C1 segment of cervical spinal cord (tissue), 14 donors: ENCODE data around the gene BICC1.

Source experiments
- DNase-seq, 14 donors: peaks; one replicate each; lab custom pipeline; 2025; lab: John Stamatoyannopoulos, UW

The BICC1 gene

DNA sequence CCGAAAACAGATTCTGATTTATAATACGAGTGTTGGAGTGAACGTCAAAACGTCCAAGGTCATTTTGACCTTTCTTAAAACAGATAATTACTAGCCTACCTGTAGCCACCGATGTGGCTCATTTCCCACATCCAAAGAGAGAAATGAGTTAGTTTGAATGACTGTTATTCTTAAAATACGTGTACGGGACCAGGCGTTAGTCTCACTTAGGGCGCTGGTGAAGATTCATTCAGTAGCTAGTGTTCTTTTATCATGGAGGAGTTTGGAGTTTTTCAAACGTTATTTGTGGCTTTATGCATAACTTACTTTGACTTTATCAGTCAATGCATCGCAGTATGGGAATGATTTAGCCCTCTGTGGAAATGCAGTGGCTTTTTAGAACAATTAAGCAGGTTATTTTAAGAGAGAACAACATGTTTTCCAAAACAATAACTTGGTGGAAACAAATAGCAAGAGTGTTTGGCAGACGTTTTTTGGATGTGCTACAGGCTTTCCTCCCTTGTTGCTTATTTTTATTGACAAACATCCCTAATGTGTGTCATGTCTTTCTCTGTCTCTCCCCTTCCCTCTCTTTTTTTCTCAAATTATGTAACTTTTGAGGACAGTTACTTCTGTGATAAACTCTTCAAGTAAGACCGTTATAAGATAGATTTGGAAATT, 1.6 kb downstream of the BICC1 start:
- DNase-seq, result no peak

DNA sequence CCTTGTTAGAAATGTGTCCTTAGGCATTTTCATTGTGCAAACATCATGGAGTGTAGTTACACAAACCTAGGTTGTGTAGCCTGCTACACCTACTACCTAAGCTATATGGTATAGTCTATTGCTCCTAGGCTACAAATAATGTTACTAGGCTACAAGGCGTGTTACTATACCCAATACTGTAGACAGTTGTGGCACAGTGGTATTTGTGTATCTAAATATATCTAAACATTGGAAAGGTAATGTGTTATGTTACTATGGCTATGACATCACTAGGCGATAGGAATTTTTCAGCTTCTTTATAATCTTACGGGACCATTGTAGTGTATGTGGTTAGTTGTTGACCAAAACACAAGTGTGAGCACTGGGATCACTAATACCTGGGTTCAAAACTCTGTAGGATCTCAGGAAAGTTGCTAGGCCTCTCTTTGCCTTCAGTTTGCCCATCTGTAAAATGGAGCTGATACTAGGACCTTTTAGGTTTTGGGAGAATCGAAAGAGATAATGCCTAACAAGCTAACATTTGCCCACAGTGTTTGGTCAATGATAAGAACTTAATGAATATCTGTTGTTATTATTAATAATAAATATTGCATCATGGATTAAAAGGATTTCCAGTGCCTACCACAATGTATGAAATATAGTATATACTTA, 2.7 kb downstream of the BICC1 start:
- DNase-seq, result no peak

DNA sequence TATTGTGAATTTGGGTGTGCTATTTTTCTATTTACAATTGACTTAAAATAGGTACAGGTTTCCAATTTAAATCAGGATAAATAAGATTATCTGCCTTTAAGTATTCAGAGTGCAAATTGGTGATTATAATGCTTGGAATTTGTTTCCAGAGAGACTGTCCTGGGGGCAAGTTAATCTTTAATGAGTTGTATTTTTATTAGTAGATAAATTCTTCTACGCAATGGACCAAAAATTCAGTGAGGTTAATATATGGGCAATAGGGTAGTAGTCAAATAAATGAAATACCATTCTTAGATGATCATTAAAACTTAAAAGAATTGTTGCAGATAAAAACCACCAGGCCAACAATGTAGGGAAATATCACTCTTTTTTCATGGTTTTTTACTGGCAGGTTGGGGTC, 3.4 kb downstream of the BICC1 start:
- DNase-seq, result no peak

DNA sequence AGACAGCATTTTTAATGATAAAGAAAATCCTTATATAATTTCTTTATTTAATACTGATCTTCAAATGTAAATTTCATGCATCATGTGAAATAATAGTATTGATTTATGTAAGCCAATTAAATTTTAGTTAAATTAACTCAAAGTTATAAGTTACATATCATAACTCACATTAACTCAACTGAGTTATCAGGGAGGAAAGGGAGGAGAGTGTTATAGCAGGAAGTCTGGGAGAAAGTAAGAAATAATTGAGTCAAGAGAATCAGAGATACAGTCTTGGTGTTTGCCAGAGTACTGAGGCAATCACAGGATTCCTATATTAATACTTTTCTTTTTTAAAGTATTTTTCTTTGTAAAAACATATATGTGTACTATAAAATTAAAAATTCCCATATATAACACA, 4.0 kb downstream of the BICC1 start:
- DNase-seq, result no peak

DNA sequence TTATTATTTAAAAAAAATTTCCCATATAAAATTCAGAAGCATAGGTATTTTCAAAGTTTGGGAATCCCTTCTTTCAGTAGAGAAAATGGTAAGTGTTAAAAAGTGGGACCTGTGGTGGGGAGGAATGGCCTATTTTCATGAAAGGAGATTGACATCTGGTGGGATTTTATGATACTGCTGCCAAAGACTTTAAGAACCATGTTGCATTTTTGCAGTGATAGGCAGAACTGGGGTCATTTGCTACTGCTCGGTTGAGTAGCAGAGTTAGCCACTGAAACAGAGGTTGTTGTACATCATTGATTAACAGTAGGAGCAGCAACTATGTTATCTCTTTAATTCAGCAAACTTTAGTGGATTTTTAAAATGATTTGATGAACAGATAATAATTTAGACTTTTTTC, 4.4 kb downstream of the BICC1 start:
- no peak for DNase-seq

DNA sequence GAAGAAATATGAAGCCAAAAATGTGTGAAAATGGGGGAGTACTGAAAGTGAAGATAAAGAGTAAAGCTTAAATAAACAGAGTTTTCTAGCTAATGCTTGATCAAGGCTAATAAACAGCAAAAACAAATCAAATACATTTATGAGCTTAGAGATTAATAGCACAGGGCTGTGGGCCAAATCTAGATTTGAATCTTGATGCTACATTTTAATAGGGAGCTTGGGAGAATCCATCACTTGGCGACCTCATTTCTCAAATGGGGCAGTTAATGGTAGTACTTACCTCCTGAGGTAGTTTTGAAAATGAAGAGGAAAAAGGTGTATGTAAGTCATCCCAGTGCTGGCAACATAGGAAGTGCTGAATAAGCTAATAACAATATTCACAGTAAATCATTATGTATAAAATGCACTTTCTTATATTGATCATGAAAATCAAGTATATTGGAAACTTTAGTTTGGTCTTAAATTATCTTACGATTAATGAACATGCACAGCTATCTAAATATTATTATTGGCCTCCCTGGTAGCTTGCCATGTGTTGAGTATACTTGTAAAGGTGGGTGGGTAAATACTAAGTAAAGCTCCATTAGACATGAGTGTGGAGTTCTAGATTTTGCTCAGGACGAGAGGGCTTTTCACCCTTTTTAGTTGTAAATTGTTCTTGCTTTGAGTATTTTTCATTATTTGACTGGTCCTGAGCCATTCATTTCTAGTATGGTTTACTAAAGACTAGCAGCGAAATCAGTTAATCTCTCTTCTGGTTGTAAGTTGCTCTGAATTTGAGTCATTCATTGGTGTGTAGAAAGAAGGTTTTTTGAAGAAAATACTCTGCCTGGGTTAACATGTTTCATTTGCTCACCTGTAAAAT, 5.1 kb downstream of the BICC1 start:
- no peak for DNase-seq

DNA sequence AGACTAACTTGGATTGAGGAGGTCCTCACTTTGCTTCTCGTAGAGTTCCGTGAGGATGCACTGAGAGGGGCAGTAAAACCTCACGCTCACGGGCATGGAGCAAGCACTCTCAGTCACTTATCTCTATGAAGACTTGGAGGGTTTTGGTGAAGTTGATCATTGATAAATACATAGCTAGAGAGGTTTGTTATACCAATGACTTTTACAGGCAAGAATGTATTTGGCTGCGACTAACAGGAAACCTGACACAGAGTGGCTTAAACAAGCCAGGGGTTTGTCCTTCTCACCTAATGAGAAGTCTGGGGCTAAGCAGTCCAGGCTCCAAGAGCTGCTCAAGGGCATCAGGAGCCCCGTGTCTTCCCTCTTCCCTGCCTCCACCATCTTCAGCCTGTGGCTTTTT, 6.1 kb downstream of the BICC1 start:
- no peak for DNase-seq

DNA sequence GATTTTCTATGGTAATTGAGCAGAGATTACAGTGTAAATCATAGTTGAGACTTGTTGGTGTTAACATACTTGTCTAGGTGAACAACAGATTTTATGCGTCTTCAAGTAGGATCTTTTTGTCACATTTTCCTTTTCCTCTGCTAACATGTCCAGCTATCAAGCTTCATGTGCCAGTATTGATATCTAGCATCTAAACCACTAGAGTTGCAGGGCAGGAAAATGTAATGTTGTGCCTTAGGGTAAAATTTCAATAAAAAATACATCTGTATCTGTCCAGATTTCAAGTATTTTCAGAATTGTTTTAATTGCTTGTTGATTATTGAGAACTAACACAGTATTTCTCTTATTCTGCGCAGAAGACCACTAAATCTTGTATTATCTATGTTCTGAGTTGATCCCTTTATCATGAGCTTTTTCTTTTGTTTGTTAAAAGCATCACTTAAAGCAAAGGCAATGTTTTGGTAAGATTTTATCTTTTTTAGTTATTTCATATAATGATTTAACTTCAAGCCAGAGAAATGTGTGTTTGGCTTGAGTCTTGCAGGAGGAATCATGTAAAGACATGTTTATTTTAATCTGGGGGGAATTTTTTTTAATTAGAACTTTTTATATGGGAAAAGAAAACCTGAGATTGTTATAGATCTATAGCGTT, 16.5 kb downstream of the BICC1 start:
- no peak for DNase-seq

DNA sequence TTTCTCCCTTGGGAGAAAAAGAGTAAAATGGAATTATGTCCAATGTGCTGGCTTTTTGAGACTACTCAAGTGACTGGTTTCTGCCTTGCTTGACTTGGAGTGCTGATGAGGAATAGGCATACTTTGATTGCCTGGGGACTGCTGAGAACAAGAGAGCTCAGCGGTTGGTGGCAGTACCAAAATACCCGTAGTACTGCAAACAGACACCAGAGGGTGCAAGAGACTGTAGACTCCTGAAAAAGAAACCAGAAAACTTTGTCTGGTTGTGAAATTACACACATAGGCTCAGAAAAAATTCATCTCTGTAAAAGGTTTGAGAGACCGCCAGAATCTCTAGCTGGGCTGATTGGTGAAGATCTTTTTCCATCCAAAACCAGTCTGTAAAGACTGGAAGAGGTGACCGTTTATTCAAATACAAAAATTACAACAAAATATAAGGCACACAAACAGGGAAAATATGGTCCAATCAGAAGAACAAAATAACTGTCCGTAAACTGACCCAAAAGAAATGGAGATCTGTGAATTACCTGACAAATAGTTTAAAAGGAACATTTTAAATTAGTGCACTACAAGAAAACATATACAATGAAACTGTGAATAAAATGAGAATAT, 18.5 kb downstream of the BICC1 start:
- DNase-seq, result peak in 6 of 14 donors; percentile 0 to 32 (median 8)

DNA sequence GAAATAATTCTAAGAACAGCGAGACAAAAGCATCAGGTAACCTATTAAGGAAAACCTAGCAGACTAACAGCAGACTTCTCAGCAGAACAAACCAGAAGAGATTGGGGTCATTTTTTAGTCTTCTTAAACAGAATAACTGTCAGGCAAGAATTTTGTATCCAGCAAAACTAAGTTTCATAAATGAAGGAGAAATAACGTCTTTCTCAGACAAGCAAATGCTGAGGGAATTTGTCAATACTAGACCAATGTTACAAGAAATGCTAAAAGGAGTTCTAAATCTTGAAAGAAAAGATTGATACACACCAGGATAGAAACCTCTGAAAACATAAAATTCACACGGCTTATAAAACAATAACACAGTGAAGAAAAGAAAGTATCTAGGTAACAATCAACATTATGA, 22.6 kb downstream of the BICC1 start:
- no peak for DNase-seq

DNA sequence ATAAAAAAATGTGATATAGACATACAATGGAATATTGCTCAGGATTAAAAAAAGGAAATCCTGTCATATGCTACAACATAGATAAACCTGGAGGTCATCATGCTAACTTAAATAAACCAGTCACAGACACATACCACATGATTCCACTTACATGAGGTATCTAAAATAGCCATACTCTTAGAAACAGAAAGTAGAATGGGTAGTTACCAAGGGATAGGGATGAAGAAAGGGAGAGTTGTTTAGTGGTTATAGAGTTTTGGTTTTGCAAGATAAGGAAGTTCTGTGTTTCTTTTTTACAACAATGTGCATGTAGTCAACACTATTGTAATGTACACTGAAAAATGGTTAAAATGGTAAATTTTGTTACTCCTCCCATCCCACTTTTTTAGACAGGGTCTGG, 30.5 kb downstream of the BICC1 start:
- no peak for DNase-seq

DNA sequence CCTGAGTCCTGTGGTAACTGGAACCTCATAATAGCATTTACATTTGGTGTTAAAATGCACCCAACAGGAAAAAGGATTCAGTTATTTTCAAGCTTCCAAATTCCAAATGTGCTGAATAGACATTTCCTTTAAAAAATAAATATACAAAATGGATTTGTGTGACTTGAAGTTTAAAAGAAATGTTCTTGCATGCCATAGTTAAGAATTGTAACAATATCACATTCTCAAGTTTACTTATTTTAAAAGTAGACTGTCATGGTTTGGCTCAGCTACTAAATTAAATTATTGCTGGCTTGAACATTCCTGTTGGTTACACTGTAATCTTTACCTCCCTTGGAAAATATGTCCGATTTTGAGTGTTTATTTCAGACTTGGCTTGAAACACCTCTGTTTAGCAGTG, 31.5 kb downstream of the BICC1 start:
- DNase-seq, result no peak

DNA sequence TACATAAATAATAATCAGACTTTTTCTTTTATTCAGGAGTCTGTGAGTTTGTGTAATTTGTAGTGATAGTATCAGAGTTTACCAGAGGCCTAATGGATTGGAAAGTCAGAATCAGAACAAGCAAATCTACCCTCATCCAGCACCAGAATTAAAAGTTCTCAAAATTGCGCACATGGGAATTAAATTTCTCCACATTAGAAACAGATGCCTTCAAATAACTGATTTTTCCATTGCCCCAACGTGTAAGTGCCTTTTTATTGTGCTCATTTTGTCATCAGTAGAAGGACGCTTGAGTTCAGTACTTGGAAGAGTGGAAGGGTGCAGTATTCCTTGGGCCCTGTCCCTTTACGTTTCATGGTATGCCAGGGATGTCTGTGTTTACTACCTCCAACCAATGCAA, 32.8 kb downstream of the BICC1 start:
- DNase-seq, result no peak

DNA sequence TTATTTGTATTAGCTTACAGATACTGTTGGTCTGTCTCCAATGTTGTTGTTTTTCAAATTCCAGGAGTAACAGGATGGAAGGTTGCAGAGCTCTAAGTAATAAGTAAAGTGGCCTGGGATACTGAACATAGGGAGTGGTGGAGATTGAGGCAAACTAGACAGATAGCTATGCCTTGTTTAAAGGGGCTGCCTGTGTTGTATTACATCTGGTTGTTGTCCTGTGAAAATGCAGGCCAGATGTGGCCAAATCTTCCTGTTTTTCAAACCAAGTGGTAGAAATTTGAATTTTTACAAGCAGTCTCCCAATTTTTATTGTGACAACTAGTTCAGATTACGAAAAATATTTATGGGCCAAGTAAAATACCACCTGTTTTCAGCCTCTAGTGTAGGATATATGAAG, 33.5 kb downstream of the BICC1 start:
- DNase-seq, result no peak

DNA sequence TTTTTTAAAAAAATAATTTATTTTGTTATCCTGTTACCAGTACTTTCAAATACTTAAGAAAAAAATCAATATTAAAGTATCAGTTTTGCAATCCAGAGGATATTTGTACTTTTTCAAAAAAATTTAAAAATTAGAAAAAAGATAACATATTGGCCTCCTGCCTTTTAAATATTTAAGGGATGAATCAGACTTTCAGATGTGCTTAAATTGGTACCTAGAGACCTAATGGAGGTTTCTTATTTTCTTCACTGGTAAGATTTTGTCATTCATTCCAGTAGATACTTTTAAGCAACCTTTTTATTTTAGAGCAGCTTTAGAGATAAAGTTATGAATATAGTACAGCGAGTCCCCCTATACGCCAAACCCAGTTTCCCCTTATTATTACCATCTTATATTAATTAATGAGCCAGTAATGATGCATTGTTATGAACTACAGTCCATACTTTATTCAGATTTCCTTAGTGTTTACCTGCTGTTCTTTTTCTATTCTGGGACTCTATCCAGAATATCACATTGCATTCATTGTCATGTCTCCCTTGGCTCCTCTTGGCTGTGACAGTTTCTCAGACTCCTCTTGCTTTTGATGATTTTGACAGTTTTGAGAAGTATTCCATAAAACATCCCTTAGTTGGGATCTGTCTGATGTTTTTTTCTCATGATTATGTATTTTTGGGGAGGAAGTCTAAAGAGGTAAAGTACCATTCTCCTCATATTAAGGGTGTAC, 34.2 kb downstream of the BICC1 start:
- DNase-seq, result no peak

DNA sequence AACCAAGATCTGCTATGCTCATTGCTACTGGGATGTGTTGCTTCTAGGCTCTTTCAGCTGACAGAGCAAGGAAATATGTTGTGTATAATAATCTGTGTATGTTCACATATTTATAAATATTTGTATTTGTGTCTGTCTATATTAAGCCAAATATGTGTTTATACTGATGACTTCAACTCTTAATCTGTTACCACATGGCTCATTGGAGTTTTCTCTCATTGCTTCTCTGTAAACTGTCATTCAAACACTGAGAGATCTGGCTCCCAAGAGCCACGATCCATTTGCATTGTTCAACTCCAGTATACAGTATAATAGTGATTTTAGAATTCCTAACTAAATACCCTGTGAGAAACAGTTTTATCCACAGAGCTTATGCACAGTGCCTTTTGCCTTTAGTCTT, 35.3 kb downstream of the BICC1 start:
- no peak for DNase-seq

DNA sequence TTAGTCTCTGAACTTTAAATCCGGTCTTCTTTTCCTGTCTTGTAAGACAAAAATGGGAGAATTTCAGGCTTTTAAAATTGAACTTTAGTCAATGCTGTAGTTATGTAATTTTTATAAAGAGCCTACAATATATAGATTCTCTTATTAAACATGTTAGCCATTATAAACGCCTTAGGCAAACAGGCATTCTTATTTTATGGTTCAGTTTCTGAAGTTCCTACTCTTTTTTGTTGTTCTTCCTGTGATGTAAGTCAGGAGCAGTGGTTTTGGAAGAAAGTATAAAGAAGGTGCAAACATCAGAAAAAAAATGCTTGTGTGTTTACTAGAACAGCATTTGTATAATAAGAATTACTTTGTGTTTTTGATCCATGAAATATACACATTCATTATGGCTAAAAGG, 41.6 kb downstream of the BICC1 start:
- DNase-seq, result no peak

DNA sequence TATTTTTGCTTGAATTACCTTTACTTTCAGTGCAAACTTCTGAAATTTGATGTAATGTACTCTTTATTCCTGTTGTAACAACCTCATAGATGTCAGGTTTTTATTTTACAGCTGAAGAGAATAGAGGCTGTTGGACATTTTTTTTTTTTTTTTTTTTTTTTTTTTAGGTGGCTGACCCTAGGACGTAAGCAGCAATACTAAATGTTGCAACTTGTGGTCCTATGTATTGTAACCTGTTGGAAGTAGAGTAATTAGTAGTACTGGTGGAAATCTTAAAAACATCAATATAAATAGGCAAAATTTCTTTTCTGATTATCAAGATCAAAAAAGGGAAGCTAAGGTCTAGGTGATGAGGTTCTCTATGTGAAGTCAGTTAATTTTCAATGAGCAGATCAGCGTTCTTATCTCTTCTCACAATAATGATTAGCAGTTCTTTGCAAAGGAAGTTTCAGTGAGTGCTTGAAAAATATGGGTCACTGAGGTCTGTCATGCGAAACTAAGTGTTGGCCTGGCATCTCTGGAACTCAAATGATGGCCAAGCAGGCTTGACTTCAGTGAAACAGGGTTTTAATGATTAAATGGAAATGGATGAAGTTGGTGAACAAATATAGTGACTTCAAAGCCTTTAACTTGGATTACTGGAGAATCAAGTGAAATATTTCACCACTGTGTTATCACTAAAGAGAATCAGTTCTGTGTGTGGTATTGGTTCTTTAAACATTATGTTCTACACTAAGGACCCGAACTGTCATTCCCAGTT, 42.7 kb downstream of the BICC1 start:
- DNase-seq, result no peak

DNA sequence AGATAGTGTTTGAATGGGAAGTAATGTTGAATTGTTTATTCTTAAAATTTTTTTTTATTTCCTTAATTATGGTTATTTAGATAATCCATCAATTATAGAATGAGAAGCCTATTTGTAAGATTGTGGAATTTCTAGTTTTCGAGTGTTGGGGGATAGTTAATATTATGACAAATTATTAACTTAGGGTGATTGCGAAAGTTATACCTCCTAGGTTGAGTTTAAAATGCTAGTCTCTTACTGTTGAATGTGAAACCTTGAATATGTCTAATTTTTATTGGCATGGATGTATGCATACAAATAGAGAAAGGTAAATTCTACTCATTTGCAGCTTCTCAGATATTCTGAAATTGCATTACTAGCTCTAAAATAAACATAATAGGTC, 43.2 kb downstream of the BICC1 start:
- no peak for DNase-seq

DNA sequence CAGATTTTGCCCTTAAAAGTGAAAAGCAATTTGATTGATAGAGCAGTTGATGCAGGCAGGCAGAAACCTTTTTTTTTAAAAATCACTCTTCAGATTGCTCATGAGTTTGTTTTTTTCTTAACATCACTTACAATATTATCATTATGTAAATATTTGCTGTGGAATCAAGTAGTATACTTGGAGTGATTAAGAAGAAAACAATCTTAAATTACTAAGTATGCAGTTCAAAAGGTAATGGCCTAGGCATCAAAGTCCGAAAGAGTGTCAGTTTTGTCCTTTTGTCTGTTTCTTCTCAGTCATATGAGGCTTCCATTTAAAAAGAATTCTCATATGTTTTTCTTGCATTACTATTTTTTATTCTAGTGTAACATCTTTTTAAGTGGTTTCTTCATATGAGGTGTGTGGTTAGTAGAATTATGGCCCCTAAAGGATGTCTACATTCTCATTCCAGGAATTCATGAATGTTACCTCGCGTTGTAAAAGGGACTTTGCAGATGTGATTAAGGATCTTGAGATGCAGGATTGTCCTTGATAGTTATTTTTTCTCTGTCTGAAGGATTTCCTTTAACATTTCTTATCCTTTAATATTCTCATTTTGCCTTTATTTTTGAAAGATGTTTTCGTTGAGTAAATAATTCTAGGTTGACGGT, 44.0 kb downstream of the BICC1 start:
- DNase-seq, result no peak
